GM21529 (cell line): Measurements from ENCODE around the gene SPTLC1.

Experiments used
- ATAC-seq: cut with Tn5 transposase; IDR thresholded peaks from one replicate; pipeline ENCODE4 v1.9.1; 2021; ENCODE audit not compliant: unreplicated experiment

SPTLC1 gene

GRCh38 chr9:92098638-92099037 lies 16.6 kb downstream of the SPTLC1 start:
- peak; percentile 75 for ATAC-seq

DNA sequence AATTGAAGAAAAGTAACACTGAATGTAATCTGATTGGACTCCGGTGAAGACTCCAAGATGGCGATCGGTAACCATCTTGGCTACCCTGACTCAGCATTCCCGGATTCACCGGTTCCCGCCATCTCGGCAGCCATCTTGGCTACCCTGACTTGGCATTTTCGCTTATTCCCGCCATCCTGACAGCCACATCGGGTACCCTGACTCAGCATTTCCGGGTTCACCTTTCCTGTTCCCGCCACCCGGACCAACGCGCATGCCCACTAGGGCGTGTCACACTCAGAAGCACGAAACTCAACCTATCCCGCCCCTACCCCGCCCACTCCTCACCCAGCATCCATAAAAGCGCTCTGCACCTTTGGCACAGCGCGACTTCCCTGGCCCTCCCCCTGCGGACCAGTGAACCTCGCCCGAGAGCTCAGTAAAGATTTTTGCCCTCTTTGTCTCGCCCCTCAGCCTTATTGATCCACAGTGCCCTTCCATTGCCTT lies 17.2 kb downstream of the SPTLC1 start:
- ATAC-seq: no peak

DNA sequence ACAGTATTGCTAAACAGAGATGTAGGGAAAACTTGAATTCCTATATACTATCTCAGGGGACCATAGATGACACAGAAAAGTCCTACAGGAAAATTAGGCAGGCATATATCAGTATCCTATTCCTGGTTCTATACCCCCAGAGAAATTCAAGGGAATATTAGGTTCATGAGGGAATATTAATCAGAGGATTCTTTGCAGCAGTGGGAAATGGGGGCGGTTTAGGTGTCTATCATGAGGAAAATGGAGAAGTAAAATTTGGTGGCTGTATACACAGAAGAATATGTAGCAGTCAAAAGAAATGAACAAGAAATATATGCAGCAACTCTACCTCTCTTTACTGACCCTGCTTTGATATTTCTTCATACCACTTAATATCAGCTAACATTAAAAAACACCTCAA lies 20.0 kb downstream of the SPTLC1 start:
- no peak for ATAC-seq

DNA sequence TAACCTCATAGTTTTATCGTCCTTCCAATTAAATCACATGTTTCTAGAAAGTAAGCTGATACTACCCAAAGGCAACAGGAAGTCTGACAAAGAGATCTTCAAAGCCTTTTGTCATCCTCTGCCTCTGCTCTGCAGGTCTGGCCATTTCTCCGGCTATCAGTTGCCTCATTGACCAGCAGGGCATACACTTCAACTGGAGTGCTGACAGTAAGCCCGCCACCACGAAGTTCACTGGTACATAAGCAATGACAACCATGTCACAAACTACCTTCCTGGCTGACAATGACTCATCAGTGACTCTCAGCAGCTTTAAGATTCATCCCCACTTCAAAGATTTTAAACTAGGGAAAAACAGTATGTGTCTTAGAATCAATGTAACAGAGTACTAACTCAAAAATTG lies 20.6 kb downstream of the SPTLC1 start:
- no peak for ATAC-seq

GRCh38 chr9:92077888-92078287 lies 37.3 kb downstream of the SPTLC1 start:
- no peak for ATAC-seq

- ATAC-seq: no peak
These were observed 43.6 kb downstream of the SPTLC1 start for GRCh38 chr9:92071634-92072033.

DNA sequence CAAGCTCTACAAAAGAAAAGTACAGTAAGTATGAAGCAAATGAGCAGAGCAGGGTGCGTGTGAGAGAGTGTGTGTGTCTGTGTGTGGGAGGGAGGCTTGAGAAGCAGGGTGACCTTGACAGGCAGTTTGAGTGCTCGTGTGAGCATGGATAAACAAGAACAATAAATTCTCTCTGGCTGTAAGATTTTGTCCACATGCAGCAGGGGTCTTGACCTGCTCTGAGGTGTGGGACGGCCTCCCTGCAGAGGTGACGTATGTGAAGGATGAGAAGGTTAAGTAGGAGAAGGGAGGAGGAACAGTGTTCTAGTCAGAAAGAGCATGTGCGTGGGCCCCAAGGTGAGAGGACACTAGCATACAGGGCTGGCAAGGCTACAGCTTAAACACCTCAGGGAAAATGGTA lies 49.0 kb downstream of the SPTLC1 start:
- ATAC-seq: no peak

DNA sequence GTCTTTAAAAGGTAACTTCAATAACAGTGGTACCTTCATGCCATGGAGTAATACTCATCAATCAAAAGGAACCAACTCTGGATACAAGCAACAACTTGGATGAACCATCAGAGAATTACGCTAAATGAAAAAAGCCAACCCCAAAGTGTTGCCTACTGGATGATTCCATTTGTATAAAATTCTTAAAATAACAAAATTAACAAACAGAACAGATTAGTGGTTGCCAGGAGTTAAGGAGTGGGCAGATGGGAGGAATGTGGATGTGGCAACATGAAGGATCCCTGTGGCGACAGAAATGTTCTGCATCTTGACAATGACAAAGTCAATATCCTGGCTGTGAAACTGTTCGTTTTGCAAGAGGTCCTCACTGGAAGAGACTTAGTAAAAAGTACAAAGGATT lies 50.5 kb downstream of the SPTLC1 start:
- ATAC-seq: no peak

GRCh38 chr9:92061184-92061583 lies 54.0 kb downstream of the SPTLC1 start:
- ATAC-seq: no peak

GRCh38 chr9:92059661-92060060 lies 55.6 kb downstream of the SPTLC1 start:
- no peak for ATAC-seq

DNA sequence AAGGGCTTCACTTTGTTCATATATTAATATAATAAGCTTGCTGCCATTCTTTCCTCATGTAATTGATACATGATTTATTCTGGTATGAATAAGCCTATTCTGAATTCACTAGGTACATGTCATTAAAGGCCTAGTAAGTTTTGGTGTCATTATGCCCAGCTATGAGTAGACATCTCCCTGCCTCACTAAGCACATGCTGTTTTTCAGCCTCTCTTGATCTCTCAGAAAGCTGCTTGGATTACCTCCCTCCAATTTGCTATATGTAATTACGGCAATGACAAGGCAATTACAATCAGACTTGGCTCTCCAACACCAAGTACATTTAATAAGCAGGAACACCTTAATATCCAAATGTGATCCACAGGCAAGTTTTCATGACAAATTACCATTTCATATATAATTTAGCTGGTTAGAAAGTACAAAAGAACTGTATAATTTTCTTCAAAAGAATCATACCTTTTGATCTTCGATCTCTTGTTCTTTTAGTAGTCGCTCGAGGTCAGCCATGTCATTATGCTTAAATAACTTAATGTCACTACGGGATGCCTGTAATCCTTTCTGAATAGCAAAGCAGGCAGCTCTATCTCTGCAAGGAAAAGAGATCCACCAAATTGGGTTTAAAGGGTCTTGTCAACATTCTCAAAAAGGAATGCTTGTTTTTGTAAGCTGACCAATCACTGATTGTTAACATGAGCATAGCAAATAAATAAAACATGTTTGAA lies 56.3 kb downstream of the SPTLC1 start:
- no peak for ATAC-seq

DNA sequence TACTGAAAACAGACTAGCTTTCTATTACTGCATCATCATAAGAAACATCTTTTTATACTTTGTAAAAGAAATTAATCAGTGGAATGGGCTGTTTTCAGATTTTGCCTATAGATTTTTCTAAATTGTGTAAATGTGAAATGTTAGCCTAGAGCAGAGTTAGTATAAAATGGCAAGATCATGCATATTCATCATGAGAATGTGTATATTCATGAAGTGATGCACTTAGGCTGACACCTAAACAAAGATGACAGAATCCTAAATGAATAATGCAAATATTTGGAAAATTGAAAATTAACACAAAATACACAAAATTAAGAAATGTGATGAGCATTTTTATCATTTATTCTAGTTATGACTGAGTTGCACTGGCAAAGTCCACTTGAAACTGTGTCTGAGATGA lies 57.2 kb downstream of the SPTLC1 start:
- no peak for ATAC-seq

DNA sequence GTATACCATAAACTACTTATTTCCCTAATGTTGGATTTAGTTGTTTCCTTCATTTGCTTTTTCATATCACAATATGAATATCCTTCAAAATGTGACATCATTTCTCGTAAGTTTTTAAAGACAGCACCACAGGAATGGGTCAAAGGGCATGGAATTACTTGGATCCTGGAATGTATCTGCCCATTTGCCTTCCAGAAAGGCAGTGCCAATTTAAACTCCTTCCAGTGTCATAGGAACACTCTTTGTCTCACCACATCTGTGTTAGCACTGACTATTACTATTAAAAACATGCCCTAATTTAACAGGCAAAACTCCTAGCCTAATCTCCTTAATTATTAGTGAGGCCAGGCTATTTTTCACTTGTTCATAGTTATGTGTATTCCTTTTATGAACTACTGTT lies 58.0 kb downstream of the SPTLC1 start:
- ATAC-seq: no peak

DNA sequence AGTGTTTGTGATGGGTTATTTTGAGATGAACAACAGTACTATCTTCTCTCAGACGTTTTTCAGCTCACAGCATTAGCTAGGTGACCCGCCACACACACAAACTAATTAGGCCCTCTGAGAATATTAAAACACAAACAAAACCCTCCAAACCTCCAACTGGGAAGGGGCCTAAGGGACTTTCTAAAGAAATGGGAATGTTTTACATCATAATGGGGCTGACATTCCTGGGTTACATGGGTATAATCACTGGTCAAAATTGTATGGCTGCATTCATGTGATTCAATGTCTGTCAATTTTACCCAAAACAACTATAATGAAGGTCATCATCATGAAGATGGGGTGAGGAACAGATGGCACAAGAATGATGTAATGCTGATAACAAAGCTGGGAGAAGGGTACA lies 59.6 kb downstream of the SPTLC1 start:
- ATAC-seq: no peak

- ATAC-seq: no peak
These were observed 66.1 kb downstream of the SPTLC1 start for GRCh38 chr9:92048924-92049625.

DNA sequence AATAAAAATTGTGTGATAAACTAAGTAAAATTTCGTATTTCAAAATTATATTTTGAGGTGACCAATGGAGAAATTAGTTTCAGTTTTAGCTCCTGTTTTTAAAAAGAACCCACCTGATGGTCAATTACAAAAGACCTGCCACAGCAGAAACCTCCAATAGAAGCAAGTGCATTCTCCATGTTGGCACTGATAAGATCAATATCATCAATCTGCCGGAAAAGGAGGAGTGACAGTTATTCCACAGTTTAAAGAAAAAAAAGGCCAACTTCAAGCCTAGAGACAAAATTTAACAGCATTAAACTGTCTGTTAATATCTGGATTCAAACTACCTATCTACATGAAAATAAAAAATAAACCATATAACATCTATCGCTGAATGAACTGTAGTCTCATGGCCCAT lies 67.7 kb downstream of the SPTLC1 start:
- ATAC-seq: no peak

DNA sequence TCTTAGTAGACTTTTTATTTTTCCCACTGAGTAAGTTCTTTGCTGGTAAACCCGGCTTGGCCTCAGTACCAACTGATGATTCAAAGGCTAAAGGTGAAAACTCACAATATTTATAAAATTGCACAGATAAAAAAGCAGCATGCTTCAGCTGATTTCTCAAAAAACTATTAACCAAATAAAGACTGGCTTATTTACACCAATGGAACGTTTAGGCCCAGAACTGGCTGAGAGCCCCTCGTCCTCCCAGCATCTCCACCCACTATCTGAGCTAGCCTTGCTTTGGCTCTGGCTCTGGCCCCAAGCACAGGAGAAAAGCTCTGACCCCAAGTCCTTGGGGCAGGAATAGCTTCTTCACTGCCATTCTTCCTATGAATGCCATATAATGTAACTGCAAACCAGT lies 68.5 kb downstream of the SPTLC1 start:
- no peak for ATAC-seq

- no peak for ATAC-seq
These were observed 70.3 kb downstream of the SPTLC1 start for GRCh38 chr9:92044936-92045335.

GRCh38 chr9:92043002-92043401 lies 72.2 kb downstream of the SPTLC1 start:
- ATAC-seq: no peak

DNA sequence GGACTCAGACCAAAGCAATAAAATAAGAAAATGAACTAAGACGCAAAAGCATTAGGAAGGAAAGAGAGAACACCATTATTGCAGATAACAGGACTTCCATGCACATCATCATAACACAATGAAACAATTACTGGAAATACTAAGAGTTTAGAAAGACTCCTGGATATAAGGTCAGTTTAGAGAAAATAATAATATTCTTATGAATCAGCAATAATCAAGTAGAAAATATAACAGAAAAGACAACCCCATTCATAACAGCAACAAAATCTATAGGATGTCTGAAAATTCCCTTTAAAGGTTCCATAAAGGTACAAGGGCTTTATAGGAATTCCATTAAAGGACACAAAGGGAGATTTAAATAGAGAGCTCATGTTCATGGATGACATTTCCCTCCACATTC lies 73.0 kb downstream of the SPTLC1 start:
- ATAC-seq: no peak

DNA sequence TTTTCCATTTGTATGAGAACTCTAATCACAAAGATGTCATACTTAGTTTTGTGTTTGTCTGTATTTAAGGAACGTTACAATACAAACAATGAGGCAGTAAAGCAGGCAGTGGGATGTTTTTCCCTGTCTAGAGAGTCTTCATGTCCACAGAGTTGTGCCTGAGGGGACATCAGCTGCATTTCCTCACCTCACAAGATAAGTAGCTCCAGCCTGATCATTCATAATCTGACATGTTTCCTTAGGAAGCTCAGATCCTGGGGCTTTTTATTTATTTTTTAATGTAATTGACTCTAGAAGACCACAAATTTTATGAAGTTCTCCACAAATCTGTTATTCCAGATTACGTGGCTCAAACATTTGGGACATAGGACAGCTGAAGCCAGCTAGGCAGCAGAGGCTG lies 78.5 kb downstream of the SPTLC1 start:
- no peak for ATAC-seq

DNA sequence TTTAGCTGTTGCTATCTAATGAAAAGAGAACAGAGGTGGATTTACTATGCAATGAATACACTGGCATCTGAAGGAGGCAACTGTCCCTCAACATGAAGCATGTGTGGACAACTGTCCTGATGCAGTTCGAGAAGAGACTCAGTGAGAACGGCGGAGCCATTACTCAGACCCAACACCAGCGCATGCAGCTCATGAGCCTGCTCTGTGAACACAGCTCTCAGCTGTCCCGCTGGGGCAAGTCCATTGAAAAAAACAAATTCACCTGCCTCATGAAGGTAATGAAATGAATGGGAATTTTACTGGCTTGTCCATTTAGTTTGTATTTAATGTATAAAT lies 78.8 kb downstream of the SPTLC1 start:
- ATAC-seq: no peak
